Stimulated activated naive B cell treated with anti-CD40 and anti-IgM and Interleukin-4, amounts not matched to agents 10 μg/mL and 1 μg/mL and 100 μg/mL, for 72 hours (primary cell): ENCODE results near the gene NRP1.

Experiments used
- ATAC-seq, 2 donors: fragments of 150-1000 bp; cut with Tn5 transposase; replicated peaks; 2 replicates each; pipeline ENCODE4 v1.10.0; 2021; ENCODE audit warnings: moderate library complexity in 1 of 2
- DNase-seq: peaks from one replicate; pipeline ENCODE4 v3.0.0; 2021
- H3K27ac Mint-ChIP-seq: one replicate; pipeline ENCODE4 v1.8.0; 2022; ENCODE audit warnings: mild to moderate bottlenecking, mixed read lengths
- H3K27me3 Mint-ChIP-seq, 2 donors: one replicate each; pipeline ENCODE4 v1.8.0; 2022; ENCODE audit warnings: mixed read lengths in 2 of 2
- H3K36me3 Mint-ChIP-seq, 2 donors: one replicate each; pipeline ENCODE4 v1.8.0; 2022; ENCODE audit warnings: mixed read lengths in 2 of 2, mild to moderate bottlenecking in 1 of 2
- H3K4me1 Mint-ChIP-seq, 2 donors: one replicate each; pipeline ENCODE4 v1.8.0; 2022; ENCODE audit warnings: mixed read lengths in 2 of 2, mild to moderate bottlenecking in 1 of 2
- H3K4me3 Mint-ChIP-seq, 2 donors: one replicate each; pipeline ENCODE4 v1.8.0; 2022; ENCODE audit warnings: mild to moderate bottlenecking in 2 of 2, mixed read lengths in 2 of 2, moderate library complexity in 1 of 2
- H3K9me3 Mint-ChIP-seq, 2 donors: one replicate each; pipeline ENCODE4 v1.8.0; 2022; ENCODE audit warnings: mixed read lengths in 2 of 2, mild to moderate bottlenecking in 1 of 2

The NRP1 gene

DNA sequence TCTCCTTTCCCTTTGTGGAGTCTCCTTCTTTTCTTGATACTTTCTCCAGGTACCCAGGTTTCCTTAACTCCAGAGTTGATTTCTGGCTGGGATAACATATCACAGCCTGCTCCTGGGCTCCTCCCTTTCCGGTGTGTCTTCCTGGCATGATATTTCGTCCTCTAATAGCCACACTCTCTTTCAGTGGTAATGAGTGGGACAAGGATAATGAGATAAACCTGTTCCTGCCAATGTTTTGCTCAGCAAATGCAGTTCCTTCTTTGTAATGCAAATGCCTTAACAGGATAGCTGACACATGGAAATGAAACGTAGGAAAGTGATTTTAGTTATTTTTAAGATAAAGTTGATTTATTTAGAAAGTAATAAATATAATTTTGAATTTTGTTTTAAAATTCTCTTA lies 168.6 kb downstream of the NRP1 start:
- Mint-ChIP-seq H3K36me3 (no peaks in the 10 kb centered on the region), H3K9me3 (no peaks in the 10 kb centered on the region), H3K4me3 (no peak overlapping the region), H3K4me1 (no peaks in the 10 kb centered on the region), H3K27ac (no peak overlapping the region), H3K27me3 (peaks cover 7 to 11% of the 10 kb centered on the region in 2 donors)
- DNase-seq (no peak), ATAC-seq (no peak)

DNA sequence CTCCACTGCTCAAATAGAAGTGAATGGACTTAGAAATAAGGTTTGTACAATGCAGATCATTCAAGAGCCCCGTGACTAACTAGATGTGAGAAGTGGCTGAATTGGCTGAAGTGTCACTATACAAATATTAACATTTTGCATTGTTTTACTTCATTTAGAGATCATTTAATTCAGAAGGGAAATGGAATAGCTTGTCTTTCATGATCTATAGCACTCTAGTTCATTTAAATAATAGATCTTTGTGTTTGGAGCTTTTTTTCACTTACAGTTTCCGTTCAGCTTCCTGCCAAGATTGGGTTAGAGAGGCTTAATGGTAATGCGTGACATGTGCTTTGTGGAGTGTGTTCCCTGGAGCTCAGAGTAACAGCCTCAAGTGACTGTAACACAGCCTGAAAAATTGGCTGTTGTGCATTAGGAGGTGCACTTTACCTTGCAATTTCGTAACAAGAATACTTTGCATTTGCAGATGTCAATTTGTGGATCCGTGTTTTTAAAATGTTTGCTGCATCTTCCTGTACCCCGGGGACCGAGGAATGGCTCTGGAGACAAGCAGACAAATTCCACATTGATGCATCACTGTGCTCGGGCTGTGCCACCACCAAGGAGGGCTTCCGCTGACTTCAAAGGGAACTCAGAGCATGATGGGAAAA lies 170.3 kb downstream of the NRP1 start:
- no peak for DNase-seq
- ATAC-seq = no peak

DNA sequence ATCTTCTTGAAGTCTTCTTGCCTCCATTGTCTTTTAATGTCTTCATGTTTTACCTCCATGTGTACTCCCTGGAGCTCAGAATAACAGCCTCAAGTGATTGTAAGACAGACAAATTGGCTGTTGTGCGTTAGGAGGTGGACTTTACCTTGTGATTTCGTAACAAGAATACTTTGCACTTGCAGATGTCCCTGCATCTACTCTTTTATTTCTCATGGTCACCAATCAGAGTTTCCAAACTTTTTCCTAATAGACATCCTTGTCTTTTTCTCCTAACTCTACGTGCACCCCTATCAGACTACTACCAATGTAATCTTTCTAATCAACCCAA lies 172.3 kb downstream of the NRP1 start:
- H3K4me1 Mint-ChIP-seq = no peaks in the 10 kb centered on the region
- ATAC-seq (no peak), DNase-seq (no peak)

More for the DNA sequence above, 170.3 kb downstream of the NRP1 start:
- H3K4me1 Mint-ChIP-seq = no peaks in the 10 kb centered on the region
- no peaks in the 10 kb centered on the region for H3K9me3 Mint-ChIP-seq
- peaks cover 3 to 7% of the 10 kb centered on the region in 2 donors for H3K27me3 Mint-ChIP-seq
- no peak overlapping the region for H3K4me3 Mint-ChIP-seq
- no peaks in the 10 kb centered on the region for H3K36me3 Mint-ChIP-seq
- H3K27ac Mint-ChIP-seq = no peak overlapping the region

DNA sequence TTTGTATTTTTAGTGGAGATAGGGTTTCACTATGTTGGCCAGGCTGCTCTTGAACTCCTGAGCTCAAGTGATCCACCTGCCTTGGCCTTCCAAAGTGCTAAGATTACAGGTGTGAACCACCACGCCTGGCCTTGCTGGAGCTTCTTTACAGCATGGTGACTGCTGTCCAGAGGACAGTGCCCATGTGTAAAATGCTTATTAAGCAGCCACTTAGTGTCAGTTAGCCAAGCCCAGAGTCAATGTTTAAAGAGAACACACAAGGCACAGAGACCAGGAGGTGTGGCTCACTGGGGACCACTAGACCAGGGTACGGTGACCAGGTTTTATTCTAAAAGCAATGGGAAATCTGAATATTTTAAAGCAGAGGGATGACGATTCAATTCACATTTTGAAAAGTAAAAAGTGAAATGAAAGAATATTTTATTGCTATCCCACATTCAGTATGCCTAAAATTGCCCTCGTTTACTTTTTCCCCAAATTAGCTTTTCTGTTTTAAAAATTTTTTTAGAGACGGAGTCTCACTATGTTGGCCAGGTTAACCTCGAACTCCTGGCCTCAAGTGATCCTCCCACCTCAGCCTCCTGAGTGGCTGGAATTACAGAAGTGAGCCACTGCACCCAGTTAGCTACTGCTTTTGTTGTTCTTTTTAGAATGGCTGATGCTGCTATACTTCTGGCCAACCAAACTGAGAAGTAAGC lies 172.8 kb downstream of the NRP1 start:
- DNase-seq (no peak), ATAC-seq (no peak)
- Mint-ChIP-seq H3K36me3 (no peaks in the 10 kb centered on the region), H3K4me1 (no peaks in the 10 kb centered on the region), H3K4me3 (no peak overlapping the region), H3K27ac (no peak overlapping the region), H3K27me3 (peaks cover 0 to 6% of the 10 kb centered on the region in 2 donors), H3K9me3 (no peaks in the 10 kb centered on the region)

More for the DNA sequence above, 172.3 kb downstream of the NRP1 start:
- Mint-ChIP-seq H3K36me3 (no peaks in the 10 kb centered on the region), H3K9me3 (no peaks in the 10 kb centered on the region), H3K27me3 (peaks cover 0 to 1% of the 10 kb centered on the region in 2 donors), H3K4me3 (no peak overlapping the region), H3K27ac (no peak overlapping the region)

DNA sequence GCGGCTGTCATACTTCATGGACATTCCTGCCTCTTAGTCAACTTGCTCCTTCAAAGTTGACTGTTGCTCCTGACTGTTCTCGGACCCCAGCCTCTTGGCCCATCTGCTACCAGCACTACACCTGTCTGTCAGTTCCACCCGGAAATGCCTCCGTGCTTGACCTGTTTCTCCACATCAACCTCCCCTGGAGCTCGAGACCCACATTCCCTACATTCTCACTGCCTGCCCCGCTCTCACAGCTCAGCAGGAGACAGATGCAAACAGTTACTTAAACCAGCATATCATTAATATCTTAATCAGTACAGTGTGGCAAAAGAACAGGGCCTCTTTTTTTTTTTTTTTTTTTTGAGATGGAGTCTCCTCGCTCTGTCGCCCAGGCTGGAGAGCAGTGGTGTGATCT lies 174.3 kb downstream of the NRP1 start:
- H3K27me3 Mint-ChIP-seq = peaks cover 4 to 6% of the 10 kb centered on the region in 2 donors
- peaks cover 5% of the 10 kb centered on the region in 2 donors for H3K4me1 Mint-ChIP-seq
- H3K4me3 Mint-ChIP-seq = no peak overlapping the region
- H3K9me3 Mint-ChIP-seq = no peaks in the 10 kb centered on the region
- DNase-seq (no peak), ATAC-seq (no peak)
- H3K36me3 Mint-ChIP-seq = no peaks in the 10 kb centered on the region
- H3K27ac Mint-ChIP-seq = no peak overlapping the region

DNA sequence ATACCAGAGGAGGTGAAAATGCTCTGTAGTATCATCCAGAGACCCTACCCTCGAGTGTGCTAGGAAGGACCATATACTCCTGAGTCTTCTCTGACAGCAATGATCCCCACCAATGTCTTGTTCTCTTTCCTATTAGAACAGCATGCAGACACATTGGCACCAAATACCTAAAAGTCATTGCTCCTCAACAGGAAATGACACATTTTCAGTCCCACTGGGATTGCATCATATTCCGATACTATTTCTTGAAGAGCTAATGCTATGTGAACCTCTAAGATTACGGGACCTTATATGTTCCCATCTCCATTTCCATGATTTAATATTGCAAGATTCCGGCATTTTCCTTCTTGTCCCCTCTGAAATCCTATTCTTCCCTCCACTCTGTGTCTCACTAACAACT lies 177.4 kb downstream of the NRP1 start:
- Mint-ChIP-seq H3K4me3 (no peak overlapping the region), H3K4me1 (peaks cover 5% of the 10 kb centered on the region in 2 donors), H3K27ac (no peak overlapping the region), H3K27me3 (peaks cover 4 to 6% of the 10 kb centered on the region in 2 donors), H3K9me3 (no peaks in the 10 kb centered on the region), H3K36me3 (no peaks in the 10 kb centered on the region)
- ATAC-seq (no peak), DNase-seq (no peak)

DNA sequence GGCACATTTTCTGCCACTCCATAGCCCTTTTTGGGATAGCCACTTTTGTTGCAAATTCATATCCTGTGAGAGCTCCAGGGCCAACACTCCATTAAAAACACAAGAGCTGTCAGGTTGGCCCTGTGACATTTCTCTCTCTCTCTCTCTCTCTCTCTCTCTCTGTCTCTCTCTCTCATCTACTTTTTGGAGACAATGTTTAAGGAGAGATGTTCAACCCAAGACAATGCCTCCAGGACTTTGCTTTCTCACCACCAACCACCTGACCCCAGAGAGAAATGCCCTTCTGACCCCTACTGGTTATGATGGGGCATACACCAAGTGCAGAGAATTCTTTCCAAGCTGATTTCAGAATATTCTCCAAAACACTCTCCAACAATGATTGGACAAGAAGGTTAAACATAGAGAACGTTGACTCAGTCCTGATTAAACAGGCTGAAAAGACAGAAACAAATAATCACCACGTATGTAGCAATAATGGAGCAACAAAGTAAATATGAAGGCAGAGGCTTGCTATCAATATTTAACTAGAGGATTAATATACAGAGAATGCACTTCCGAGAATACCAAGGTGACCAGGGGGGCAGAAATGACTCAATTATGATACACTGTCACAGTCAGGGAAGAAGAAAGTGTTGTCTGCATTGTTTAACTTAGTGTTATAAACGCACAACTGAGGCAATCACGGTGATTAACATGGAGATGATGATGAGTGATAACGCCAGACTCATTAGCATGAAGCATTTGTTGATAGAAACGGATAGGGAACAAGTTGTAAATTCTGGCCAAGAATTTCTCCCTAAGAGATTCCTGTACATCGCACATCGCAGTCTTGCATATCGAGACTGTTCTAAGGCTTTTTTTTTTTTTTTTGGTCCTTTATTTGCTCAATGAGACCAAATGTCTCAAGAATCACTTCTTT lies 178.5 kb downstream of the NRP1 start:
- peaks cover 4 to 6% of the 10 kb centered on the region in 2 donors for H3K27me3 Mint-ChIP-seq
- H3K36me3 Mint-ChIP-seq = no peaks in the 10 kb centered on the region
- ATAC-seq = peak; percentile 75 to 83
- peaks cover 10 to 11% of the 10 kb centered on the region in 2 donors for H3K4me1 Mint-ChIP-seq
- no peak for DNase-seq
- no peaks in the 10 kb centered on the region for H3K9me3 Mint-ChIP-seq
- H3K4me3 Mint-ChIP-seq = no peak overlapping the region
- H3K27ac Mint-ChIP-seq = no peak overlapping the region

DNA sequence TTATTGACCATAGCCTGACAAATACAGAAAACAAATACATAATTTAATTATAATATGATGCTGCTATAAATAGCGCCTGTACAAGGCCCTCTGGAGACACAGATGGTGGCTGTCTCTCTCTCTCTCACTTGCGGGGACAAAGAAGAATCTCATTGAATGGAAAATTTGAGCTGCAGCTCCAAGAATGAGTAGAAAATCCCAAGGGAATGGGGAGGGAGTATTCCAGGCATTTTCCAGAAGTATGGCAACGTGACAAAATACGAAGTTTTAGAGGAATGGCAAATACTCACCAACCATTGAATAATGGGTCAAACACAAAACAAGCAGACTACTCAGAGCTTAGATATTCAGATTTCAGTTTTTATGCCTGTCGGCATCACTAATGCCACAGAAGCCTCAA lies 179.9 kb downstream of the NRP1 start:
- Mint-ChIP-seq H3K27ac (no peak overlapping the region), H3K36me3 (no peaks in the 10 kb centered on the region), H3K9me3 (no peaks in the 10 kb centered on the region), H3K4me1 (peaks cover 14 to 22% of the 10 kb centered on the region in 2 donors), H3K4me3 (no peak overlapping the region), H3K27me3 (peaks cover 4 to 6% of the 10 kb centered on the region in 2 donors)
- DNase-seq (no peak), ATAC-seq (no peak)

DNA sequence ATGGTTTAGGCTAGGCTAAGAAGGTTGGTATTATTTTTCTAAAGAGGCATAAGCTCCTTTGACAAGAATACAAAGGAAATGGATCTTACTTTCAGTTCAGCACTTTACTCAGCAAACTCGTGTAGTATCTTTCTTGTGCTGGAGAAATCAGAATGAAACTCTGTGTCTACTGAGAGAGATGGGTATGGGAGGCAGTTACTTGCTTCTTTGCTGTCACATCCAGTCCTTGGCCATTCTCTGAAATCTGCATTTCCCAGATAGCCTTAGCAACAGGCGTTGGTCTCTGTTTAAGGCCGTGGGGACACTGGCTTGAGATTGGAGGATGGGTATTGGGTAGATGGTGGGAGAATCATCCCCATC lies 180.5 kb downstream of the NRP1 start:
- Mint-ChIP-seq H3K9me3 (no peaks in the 10 kb centered on the region), H3K4me3 (no peak overlapping the region), H3K36me3 (no peaks in the 10 kb centered on the region), H3K27me3 (peaks cover 4 to 6% of the 10 kb centered on the region in 2 donors), H3K27ac (no peak overlapping the region), H3K4me1 (peaks cover 14 to 22% of the 10 kb centered on the region in 2 donors)
- ATAC-seq = no peak
- no peak for DNase-seq

DNA sequence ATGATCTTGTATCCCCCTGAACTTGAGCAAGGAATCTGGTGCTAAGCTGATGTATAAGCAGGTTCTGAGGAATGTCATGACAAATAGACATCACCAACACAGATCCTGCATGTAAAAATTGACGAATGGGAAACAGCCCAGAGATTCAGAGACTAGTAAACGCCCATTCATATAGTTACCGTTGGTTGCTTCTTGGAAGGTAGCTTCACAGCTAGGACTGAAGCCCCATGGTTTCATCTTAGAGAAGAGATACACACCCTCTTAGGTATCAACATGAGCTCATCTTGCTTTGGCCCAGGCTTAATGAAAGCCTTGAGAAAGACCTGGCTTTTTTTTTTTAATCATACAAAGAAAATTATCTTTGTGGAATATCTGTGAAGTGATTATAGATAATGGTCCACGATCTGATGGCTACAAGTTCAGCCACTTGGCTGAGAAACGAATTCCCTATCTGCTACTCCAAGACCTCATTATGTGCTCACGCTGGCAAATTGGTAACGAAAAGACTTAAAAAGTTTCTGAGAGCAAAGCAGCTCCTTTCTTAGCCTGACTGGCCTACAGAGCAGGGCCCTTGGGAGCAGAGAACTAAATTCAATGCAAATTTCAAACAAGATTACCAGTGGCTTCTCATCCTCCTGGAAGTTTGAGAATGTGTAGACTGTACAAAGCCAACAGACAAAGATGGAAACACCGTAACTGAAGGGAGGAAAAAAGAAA lies 181.1 kb downstream of the NRP1 start:
- DNase-seq = no peak
- peaks cover 4 to 6% of the 10 kb centered on the region in 2 donors for H3K27me3 Mint-ChIP-seq
- no peak overlapping the region for H3K27ac Mint-ChIP-seq
- no peaks in the 10 kb centered on the region for H3K9me3 Mint-ChIP-seq
- peaks cover 14 to 22% of the 10 kb centered on the region in 2 donors for H3K4me1 Mint-ChIP-seq
- no peaks in the 10 kb centered on the region for H3K36me3 Mint-ChIP-seq
- H3K4me3 Mint-ChIP-seq = no peak overlapping the region
- no peak for ATAC-seq

DNA sequence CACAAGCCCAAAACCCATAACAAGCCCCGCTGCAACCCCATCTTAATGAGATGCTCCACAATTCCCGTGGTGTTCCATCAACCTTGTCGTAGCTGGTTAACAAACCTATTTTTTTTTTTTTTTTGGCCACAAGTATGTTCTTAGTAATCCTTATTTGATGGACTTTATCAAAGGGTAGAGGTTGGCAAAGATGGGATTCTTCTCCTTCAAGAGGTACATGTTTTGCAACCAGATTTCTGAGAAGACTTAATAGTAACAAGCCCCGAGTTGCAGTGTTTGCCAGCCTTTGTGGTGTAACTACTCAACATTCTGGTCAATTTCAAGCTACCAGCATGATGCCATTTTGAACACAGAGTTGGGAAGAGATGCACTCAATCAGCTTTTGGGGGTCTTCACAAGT lies 181.7 kb downstream of the NRP1 start:
- no peak overlapping the region for H3K4me3 Mint-ChIP-seq
- H3K36me3 Mint-ChIP-seq = peaks cover 0 to 3% of the 10 kb centered on the region in 2 donors
- peaks cover 1 to 3% of the 10 kb centered on the region in 2 donors for H3K9me3 Mint-ChIP-seq
- DNase-seq (no peak), ATAC-seq (no peak)
- H3K4me1 Mint-ChIP-seq = peaks cover 14 to 22% of the 10 kb centered on the region in 2 donors
- no peak overlapping the region for H3K27ac Mint-ChIP-seq
- H3K27me3 Mint-ChIP-seq = peaks cover 6 to 7% of the 10 kb centered on the region in 2 donors

DNA sequence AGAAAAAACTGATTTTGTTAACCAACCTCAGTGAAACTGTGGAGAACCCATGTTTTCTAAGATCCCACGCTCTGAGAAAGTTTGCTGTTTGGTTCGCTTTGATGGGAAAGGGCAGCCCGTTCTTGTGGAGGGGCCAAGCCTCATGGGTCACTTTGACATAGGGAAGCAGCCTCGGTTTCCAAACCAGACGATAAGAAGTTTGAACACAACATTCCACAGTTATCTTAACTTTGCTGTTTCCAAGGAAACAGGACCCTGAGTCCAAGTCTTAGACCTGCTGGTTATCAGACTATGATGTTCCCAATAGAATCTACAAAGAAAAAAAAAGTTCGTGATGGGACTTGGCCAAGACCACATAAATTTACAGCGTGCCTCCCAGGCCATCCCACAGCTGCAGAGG lies 182.3 kb downstream of the NRP1 start:
- Mint-ChIP-seq H3K4me3 (no peak overlapping the region), H3K27ac (no peak overlapping the region)

DNA sequence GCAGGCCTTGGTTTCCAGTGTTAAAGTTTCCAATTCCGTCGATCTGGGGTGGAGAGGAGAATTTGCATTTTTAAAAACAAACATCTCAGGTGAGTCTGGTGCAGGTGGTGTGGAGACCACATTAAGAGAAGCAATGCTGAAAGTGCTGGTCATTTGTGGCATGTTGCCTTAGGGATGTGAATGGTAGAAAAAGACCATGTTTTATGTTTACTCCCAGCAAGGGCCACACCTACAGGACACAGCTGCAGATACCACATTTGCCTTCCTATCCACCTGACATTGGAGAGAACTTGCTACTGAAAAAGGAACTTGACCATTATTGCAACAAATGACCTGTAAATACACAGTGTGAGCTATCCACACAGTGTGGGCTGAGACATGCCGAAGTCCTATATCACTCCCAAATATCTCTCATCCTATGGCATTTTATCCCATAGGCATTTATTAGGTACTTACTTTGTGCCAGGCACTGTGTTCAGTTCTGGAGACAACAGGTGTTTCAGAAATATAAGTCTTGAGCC lies 183.1 kb downstream of the NRP1 start:
- Mint-ChIP-seq H3K4me3 (no peak overlapping the region), H3K27ac (no peak overlapping the region), H3K27me3 (peaks cover 0 to 8% of the 10 kb centered on the region in 2 donors), H3K4me1 (peaks cover 14 to 22% of the 10 kb centered on the region in 2 donors), H3K9me3 (peaks cover 1 to 4% of the 10 kb centered on the region in 2 donors), H3K36me3 (peaks cover 0 to 4% of the 10 kb centered on the region in 2 donors)
- DNase-seq (no peak), ATAC-seq (no peak)

More for the DNA sequence above, 182.3 kb downstream of the NRP1 start:
- DNase-seq (no peak), ATAC-seq (no peak)
- Mint-ChIP-seq H3K27me3 (peaks cover 4 to 8% of the 10 kb centered on the region in 2 donors), H3K4me1 (peaks cover 14 to 22% of the 10 kb centered on the region in 2 donors), H3K36me3 (peaks cover 0 to 4% of the 10 kb centered on the region in 2 donors), H3K9me3 (peaks cover 1 to 4% of the 10 kb centered on the region in 2 donors)

DNA sequence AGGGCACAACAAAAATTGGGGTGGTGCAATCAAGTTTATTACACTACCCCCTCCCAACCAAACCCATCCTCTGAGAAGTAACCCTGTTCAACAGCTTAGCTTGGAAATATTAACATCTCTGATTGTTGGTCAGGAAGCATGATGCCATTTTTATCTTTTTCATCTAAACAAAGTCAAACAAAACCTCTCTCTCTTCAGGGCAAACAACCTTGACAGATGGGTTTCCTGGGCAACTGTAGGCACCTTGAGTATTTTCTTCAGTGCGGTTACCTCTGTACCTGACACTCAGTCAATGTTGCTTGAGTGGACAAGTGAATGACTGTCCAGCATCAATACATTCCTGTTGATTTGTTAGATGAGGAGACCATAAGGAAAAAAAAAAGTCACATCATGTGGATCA lies 183.6 kb downstream of the NRP1 start:
- Mint-ChIP-seq H3K4me3 (no peak overlapping the region), H3K9me3 (peaks cover 1 to 4% of the 10 kb centered on the region in 2 donors), H3K4me1 (peaks cover 11 to 21% of the 10 kb centered on the region in 2 donors), H3K27me3 (peaks cover 0 to 7% of the 10 kb centered on the region in 2 donors), H3K27ac (no peak overlapping the region), H3K36me3 (peaks cover 0 to 4% of the 10 kb centered on the region in 2 donors)
- DNase-seq (no peak), ATAC-seq (no peak)
